ENCODE results near the gene LMBR1L.

The LMBR1L gene

DNA sequence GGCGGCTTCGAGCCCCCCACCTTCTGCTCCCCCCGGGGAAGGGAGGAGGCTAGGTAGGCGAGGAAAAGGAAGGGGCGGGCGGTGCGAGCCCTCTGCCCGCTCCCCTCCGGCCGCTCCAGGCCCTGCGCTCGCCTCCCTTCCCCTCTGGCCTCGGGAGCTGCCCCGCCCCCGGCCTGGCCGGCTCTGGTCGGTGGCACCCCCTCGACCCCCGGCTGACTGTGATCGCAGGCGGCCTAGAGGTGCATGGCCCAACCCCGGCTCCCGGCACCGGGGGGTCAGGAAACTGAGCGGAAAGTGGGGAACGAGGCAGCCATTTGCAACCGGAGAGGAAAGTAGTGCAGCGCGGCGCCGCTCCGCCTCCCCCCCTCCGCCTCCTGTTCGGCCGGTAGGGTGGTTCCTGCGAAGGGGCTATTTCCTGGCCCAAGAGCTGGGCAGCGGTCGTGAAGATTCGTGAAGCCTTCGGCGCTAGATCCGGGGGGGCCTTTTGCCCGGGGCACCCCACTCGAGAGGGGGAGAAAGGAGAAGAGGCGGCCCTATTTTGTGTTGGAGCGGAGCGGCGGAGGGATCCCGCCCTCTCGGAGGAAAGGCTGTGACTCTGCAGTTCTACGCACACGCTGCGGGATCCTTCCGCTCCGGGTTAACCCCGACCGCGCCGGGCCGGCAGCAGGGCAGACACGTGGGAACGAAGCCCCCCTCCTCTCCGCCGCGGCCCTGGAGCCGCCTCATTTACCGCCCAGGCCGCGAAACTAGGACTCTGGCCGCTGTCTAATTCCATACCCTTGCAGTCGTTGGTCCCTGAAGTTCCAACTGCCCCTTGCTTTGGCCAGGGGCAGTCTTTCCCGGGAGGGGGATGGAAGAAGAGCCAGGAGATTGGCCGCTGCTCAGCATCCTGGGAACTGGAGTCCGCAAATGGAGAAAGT is 50.1 kb downstream of the LMBR1L start, which contains the start of gene KMT2D (continued):
- TF ChIP-seq ZNF664 (tag by site-specific recombination; IDR thresholded peaks at IDR 0.05), result peak; percentile 79
- TF ChIP-seq, protein P1, sequence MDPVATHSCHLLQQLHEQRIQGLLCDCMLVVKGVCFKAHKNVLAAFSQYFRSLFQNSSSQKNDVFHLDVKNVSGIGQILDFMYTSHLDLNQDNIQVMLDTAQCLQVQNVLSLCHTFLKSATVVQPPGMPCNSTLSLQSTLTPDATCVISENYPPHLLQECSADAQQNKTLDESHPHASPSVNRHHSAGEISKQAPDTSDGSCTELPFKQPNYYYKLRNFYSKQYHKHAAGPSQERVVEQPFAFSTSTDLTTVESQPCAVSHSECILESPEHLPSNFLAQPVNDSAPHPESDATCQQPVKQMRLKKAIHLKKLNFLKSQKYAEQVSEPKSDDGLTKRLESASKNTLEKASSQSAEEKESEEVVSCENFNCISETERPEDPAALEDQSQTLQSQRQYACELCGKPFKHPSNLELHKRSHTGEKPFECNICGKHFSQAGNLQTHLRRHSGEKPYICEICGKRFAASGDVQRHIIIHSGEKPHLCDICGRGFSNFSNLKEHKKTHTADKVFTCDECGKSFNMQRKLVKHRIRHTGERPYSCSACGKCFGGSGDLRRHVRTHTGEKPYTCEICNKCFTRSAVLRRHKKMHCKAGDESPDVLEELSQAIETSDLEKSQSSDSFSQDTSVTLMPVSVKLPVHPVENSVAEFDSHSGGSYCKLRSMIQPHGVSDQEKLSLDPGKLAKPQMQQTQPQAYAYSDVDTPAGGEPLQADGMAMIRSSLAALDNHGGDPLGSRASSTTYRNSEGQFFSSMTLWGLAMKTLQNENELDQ (tag by site-specific recombination; IDR thresholded peaks at IDR 0.05; ENCODE audit: low read depth), result peak; percentile 77
- peak; percentile 96 for TF ChIP-seq YY1 (tag by site-specific recombination; IDR thresholded peaks at IDR 0.05)
- TF ChIP-seq ZNF558 (tag by site-specific recombination; IDR thresholded peaks at IDR 0.05), result peak; percentile 84
- peak; percentile 97 for TF ChIP-seq ZNF2 (tag by site-specific recombination; IDR thresholded peaks at IDR 0.05)
- TF ChIP-seq, protein P2, sequence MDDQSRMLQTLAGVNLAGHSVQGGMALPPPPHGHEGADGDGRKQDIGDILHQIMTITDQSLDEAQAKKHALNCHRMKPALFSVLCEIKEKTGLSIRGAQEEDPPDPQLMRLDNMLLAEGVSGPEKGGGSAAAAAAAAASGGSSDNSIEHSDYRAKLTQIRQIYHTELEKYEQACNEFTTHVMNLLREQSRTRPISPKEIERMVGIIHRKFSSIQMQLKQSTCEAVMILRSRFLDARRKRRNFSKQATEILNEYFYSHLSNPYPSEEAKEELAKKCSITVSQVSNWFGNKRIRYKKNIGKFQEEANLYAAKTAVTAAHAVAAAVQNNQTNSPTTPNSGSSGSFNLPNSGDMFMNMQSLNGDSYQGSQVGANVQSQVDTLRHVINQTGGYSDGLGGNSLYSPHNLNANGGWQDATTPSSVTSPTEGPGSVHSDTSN (CRISPR knock-in tag; IDR thresholded peaks at IDR 0.05), result no peak
- no peak for TF ChIP-seq ZNF138 (tag by site-specific recombination; IDR thresholded peaks at IDR 0.05; ENCODE audit: borderline replicate concordance)
- TF ChIP-seq ZNF610 (tag by site-specific recombination; IDR thresholded peaks at IDR 0.05; ENCODE audit: borderline replicate concordance), result peak; percentile 98
- TF ChIP-seq KLF10 (tag by site-specific recombination; IDR thresholded peaks at IDR 0.05), result peak; percentile 84
- peak; percentile 77 for TF ChIP-seq ZNF701 (tag by site-specific recombination; IDR thresholded peaks at IDR 0.05)
- TF ChIP-seq, protein P3, sequence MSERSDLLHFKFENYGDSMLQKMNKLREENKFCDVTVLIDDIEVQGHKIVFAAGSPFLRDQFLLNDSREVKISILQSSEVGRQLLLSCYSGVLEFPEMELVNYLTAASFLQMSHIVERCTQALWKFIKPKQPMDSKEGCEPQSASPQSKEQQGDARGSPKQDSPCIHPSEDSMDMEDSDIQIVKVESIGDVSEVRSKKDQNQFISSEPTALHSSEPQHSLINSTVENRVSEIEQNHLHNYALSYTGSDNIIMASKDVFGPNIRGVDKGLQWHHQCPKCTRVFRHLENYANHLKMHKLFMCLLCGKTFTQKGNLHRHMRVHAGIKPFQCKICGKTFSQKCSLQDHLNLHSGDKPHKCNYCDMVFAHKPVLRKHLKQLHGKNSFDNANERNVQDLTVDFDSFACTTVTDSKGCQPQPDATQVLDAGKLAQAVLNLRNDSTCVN (tag by site-specific recombination; optimal IDR thresholded peaks at IDR 0.05), result peak; percentile 98
- peak; percentile 31; the same call in 1 of the 2 replicates for TF ChIP-seq OSR2 (tag by site-specific recombination; IDR thresholded peaks at IDR 0.05)
- TF ChIP-seq ZNF768 (tag by site-specific recombination; IDR thresholded peaks at IDR 0.05), result no peak
- TF ChIP-seq, protein P4, sequence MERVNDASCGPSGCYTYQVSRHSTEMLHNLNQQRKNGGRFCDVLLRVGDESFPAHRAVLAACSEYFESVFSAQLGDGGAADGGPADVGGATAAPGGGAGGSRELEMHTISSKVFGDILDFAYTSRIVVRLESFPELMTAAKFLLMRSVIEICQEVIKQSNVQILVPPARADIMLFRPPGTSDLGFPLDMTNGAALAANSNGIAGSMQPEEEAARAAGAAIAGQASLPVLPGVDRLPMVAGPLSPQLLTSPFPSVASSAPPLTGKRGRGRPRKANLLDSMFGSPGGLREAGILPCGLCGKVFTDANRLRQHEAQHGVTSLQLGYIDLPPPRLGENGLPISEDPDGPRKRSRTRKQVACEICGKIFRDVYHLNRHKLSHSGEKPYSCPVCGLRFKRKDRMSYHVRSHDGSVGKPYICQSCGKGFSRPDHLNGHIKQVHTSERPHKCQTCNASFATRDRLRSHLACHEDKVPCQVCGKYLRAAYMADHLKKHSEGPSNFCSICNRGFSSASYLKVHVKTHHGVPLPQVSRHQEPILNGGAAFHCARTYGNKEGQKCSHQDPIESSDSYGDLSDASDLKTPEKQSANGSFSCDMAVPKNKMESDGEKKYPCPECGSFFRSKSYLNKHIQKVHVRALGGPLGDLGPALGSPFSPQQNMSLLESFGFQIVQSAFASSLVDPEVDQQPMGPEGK (tag by site-specific recombination; IDR thresholded peaks at IDR 0.05), result peak; percentile 99
- TF ChIP-seq, protein P5, sequence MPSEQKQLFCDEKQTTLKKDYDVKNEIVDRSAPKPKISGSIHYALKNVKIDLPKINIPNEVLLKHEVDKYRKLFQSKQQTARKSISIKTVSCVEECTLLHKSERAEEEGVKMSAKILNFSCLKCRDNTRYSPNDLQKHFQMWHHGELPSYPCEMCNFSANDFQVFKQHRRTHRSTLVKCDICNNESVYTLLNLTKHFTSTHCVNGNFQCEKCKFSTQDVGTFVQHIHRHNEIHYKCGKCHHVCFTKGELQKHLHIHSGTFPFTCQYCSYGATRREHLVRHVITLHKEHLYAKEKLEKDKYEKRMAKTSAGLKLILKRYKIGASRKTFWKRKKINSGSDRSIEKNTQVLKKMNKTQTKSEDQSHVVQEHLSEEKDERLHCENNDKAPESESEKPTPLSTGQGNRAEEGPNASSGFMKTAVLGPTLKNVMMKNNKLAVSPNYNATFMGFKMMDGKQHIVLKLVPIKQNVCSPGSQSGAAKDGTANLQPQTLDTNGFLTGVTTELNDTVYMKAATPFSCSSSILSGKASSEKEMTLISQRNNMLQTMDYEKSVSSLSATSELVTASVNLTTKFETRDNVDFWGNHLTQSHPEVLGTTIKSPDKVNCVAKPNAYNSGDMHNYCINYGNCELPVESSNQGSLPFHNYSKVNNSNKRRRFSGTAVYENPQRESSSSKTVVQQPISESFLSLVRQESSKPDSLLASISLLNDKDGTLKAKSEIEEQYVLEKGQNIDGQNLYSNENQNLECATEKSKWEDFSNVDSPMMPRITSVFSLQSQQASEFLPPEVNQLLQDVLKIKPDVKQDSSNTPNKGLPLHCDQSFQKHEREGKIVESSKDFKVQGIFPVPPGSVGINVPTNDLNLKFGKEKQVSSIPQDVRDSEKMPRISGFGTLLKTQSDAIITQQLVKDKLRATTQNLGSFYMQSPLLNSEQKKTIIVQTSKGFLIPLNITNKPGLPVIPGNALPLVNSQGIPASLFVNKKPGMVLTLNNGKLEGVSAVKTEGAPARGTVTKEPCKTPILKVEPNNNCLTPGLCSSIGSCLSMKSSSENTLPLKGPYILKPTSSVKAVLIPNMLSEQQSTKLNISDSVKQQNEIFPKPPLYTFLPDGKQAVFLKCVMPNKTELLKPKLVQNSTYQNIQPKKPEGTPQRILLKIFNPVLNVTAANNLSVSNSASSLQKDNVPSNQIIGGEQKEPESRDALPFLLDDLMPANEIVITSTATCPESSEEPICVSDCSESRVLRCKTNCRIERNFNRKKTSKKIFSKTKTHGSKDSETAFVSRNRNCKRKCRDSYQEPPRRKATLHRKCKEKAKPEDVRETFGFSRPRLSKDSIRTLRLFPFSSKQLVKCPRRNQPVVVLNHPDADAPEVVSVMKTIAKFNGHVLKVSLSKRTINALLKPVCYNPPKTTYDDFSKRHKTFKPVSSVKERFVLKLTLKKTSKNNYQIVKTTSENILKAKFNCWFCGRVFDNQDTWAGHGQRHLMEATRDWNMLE (tag by site-specific recombination; conservative IDR thresholded peaks at IDR 0.05; ENCODE audit: low read depth), result peak; percentile 55; the same call in 1 of the 2 replicates
- peak; percentile 98 for TF ChIP-seq BCL11B (tag by site-specific recombination; IDR thresholded peaks at IDR 0.05; ENCODE audit: low read depth)
- no peak for TF ChIP-seq HOXA7 (CRISPR knock-in tag; IDR thresholded peaks at IDR 0.05; ENCODE audit: borderline replicate concordance)
- no peak for TF ChIP-seq ZNF670 (tag by site-specific recombination; IDR thresholded peaks at IDR 0.05; ENCODE audit: low read depth)
- TF ChIP-seq ZEB2 (tag by site-specific recombination; IDR thresholded peaks at IDR 0.05), result peak; percentile 100
- TF ChIP-seq ZBTB20 (tag by site-specific recombination; IDR thresholded peaks at IDR 0.05), result peak; percentile 86; the same call in 1 of the 2 replicates
- TF ChIP-seq ZNF76 (tag by site-specific recombination; IDR thresholded peaks at IDR 0.05; ENCODE audit: borderline replicate concordance, low read depth), result peak; percentile 94
- TF ChIP-seq KLF16 (tag by site-specific recombination; IDR thresholded peaks at IDR 0.05), result peak; percentile 99
- TF ChIP-seq ZNF530 (tag by site-specific recombination; IDR thresholded peaks at IDR 0.05; ENCODE audit: low read depth), result no peak
- TF ChIP-seq ZNF658 (tag by site-specific recombination; IDR thresholded peaks at IDR 0.05), result peak; percentile 59; the same call in 1 of the 2 replicates
- no peak for TF ChIP-seq GLI2 (tag by site-specific recombination; IDR thresholded peaks at IDR 0.05; ENCODE audit: borderline replicate concordance, low read depth)
- no peak for TF ChIP-seq ZNF175 (tag by site-specific recombination; IDR thresholded peaks at IDR 0.05)
